T-helper 2 cell (primary cell): ENCODE data around the gene CERS5.
"Not testable (repeated sequence)": the region's sequence is repeated elsewhere in the genome, so short reads cannot be mapped to it uniquely, and the experiment has no call there.

ENCODE experiments used
- DNase-seq, 5 experiments: peaks; one replicate each; pipeline versions ENCODE4 v3.0.0 to v3.0.0-alpha.2; 2012 to 2022

CERS5 gene

DNA sequence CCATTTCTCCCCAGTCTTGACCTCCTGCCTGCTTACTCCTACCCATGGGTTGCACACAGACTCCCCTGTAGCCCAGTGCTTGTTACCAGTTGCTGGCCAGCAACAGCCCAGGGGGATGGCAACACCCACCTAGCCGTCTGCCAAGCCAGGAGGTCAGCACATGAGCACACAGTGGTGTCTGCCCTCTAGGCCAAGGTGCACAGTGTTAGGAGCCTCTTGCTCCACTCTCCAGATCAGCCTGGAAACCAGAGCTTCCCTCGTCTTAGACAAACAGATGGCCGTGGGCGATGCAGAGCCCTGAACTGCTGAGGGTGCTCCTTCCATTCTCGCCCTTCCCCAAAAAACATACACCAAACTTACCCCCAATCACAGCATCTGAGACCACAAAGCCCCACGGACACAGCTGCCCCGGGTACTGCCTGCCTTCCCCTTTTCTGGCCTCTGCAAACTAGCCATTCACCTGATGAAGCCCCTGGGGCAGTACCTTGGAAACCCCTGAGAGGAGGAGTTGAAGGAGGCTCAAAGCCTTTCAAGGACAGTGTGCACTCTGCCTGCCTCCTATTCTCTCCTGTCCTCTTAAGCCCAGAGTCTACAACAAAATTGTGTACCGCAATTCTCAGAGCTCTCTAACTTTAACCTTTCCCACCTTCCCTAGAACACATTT, 64.4 kb downstream of the CERS5 start:
- no peak for DNase-seq

DNA sequence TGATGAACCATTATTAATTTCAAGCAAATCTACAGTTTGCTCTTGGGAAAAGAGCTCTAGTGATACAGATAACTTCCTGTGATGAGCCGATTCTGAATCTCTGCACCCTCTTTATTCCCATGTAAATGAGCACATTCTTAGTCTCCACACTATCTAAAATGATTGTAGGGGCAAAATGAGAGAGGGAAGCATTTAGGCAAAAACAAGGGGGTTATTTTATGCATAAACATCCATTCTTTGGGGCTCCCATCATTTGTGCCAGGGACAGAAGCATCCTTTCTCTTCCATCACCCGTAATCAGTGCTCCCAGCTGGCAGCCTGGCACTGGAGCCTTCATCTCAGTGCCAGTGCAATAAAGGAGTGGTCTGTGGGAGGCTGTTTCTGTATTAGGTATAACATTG, 65.0 kb downstream of the CERS5 start:
- no peak for DNase-seq

DNA sequence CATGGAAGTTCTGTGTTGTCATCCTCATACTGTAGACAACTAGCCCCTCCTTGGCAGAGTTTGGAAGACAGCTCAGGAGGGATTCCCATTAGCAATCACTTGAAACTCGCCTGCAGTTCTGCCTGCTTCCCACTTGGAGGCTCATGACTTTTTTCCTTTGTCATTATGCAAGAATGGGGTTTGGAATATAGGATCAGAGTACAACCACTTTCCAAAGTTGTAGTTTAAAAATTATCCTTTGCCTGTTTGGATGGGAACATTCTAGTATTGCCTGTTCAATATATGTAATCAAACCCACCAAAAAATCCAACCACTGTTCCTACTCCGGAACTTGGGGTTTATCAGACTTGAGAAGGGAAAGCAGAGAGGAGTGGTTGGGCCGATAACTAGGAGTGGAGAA, 65.5 kb downstream of the CERS5 start:
- no peak for DNase-seq

DNA sequence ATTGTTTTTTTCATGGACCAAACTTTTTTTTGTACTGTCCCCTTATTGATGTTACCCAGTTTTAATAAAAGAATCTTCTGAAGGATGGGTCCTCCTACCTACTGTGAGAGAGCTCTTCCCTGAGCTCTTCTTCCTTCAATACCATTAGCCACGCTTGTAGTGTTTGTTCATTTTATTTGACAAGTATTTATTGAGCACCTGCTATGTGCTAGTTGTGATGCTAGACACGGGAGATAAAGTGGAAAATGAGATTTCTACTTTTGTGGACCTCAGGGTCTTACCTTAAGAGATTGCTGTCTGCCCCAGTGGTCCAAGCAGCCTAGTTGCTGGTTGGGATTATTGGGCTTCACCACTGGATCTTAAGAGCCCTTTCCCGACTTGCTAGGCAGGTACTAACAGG, 66.6 kb downstream of the CERS5 start:
- DNase-seq, result no peak

DNA sequence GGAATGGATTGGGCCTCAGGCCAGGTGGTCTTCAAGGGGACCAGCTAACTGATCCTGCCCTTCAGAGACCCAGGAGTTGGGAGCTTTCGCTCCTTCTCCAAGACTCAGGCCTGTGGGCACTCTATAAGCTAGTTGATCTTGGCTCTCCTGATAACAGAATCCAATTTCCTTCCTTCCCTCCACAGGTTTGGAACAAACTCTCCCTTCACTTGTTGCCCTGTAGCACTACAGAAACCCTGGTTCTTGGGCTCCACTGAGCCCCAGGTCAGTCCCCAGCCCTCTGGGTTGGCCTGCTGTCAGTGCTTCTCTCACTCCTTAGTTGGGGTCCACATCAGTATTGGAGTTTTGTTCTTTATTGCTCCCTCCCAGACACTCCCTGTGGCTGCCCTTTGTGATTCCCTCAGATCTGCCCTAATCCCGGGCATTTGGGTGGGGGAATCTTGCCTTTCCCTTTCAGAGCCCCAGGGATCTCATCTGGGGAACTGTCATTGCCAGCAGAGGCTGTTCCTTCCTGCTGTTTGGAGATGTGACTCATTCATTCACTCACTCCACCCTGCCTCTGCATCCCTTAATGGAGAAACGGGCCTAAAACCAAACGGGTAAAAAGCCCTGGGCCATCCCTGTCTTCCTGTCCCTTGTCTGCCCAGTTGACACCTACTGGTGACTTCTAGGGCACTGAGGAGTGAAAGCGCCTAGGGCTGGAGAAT, 67.7 kb downstream of the CERS5 start:
- DNase-seq, result no peak

DNA sequence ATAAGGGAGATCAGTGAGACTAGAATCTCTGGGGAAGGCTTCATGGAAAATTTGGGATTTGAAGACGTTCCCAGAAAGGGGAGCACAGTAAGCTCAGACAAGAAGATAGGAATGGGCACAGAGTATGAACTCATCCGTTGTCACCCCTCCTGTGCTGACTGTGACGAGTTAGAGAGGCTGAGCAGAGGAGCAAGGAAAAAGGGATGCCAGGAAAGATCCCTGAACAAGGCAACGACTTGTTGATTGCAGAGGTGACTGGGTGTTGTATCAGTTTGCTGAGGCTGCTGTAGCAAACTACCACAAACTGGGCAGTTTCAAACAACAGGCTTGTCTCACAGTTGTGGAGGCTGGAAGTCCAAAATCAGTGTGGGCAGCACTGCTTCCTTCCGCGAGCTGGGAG, 69.2 kb downstream of the CERS5 start:
- no peak for DNase-seq

DNA sequence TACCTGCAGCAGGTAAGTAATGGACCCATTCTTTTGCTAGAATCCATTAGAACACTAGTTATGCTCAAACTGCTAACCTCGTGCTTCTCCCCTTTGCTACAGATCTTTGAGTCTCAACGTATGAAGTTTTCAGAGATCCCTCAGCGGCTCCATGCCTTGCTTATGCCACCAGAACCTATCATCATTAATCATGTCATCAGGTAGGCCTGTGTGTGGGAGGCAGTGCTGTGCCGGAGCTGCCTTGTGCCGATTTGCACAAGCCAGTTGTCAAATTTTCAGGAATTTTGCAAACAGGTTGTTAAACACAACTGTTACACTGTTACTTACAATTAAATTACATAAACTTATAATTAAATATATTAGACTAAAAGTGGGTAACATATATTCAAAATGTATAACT, 76.8 kb downstream of the CERS5 start:
- no peak for DNase-seq

DNA sequence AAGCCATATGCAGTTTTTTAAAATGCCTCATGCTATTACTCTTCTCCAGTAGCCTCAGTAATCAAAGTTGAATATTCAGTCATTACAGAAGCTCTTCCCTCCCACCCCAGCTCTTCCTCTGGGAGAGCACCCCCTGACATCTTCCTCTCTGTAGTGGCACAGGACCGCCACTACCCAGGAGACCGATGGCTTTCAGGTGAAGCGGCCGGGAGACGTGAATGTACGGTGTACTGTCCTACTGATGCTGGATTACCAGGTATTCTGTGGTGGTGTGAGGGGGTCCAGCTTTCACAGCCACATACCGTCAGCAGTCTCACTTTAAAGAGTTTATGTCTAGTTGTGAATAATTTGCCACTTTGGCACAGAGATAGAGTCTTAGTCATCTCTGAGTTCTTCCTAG, 77.4 kb downstream of the CERS5 start:
- DNase-seq, result no peak

DNA sequence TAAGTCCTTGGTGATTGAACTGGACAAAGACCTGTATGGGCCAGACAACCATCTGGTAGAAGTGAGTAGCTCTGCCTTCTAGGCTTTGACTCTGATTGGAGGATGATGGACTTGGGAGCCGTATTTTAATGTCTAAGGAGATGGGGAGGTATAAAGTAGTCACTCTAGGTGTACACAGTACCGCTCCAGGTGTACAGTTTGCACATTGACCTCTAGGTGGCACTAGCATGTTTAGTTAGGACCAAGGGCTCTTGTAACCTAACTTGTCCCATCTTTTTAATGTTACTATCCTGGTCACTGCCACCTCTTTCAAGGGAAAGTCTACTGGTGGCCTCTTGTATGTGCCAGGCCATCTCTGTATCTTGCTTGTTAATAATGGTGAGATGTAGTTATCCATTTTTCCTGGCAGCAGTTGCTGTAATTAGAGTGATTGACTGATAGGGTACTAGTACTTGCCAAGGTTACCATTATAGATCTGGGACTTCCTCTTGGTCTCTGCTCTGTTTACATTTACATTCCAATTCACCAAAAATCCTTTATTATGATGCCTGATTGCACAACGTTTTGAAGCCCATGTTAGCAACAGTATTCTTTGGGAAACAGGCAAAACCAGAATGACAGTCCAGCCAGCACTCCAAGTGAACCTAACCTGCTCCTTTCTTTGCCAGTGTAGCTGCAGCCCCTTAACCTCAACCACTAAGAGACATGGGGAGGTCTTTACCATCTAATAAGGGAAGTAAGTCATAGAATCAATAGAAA, 78.4 kb downstream of the CERS5 start:
- peak in 3 of 5 experiments; percentile 28 to 69 (median 36) for DNase-seq

DNA sequence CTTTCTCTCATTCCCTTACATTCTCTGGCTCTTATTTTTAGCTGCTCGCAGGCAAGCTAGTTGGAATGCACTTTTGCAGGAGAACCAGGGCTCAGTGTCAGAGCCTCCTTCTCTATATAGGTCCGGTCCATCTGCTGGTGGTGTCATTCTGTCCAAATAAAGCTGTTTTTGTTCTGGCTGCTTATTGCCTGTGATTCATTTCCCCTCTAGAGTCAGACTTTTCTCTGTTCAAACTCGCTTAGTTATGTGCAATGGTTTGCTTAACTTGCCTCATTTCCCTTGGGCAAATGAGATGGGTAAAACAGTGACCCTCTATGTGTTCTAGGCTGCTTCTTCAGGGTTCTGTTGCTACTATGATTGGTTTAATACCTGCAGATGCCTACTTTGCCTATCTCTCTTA, 79.2 kb downstream of the CERS5 start:
- DNase-seq, result no peak

DNA sequence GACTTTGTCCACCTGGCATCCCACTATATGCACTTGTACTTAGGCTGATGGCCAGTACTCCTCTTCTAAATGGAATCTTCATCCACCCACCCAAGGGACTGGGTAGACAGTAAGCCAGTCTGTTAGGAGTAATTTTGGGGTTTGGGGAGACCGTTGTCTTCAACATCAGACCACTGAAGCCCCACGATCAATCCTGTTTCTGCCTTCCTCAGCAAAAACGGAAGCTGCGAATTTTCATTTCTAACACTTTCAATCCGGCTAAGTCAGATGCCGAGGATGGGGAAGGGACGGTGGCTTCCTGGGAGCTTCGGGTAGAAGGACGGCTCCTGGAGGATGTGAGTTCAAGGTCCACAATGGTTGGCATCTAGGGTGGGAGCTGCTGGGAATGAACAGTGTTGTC, 80.0 kb downstream of the CERS5 start:
- DNase-seq, result no peak

DNA sequence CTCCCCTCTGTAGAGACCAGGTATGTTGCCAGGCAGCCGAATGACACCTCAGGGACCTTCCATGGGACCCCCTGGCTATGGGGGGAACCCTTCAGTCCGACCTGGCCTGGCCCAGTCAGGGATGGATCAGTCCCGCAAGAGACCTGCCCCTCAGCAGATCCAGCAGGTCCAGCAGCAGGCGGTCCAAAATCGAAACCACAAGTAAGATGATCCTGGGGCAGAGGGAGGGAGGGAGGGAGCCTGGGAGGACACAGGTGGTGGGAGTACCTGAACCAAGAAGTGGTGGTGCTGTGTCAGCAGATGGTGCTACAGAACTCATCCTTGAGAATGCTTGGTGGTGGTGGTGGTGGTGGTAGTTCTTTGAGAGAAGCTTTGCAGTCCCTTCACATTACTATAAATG, 81.0 kb downstream of the CERS5 start:
- no peak for DNase-seq

DNA sequence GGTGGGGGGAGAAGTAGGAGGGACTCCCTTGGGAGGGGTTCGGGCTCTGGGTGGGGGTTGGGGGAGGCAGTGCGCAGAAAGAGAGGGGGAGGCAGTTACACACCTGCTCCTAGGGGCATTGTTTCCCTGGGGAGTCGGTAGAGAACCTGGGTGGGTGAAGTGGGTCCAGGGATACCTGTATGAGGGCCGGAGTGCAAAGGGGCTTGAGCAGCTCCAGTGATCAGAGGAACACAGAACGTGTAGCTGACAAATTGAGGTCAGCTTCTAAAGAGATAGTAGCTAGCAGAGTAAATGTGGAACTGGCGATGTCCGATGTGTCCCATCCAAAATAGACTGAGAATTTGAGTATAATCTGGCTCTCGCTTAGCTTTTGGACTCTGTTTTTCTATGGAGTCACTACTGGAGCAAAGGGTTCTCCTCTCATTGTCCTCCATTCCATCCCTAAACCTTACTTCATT, 81.5 kb downstream of the CERS5 start:
- DNase-seq, result no peak

DNA sequence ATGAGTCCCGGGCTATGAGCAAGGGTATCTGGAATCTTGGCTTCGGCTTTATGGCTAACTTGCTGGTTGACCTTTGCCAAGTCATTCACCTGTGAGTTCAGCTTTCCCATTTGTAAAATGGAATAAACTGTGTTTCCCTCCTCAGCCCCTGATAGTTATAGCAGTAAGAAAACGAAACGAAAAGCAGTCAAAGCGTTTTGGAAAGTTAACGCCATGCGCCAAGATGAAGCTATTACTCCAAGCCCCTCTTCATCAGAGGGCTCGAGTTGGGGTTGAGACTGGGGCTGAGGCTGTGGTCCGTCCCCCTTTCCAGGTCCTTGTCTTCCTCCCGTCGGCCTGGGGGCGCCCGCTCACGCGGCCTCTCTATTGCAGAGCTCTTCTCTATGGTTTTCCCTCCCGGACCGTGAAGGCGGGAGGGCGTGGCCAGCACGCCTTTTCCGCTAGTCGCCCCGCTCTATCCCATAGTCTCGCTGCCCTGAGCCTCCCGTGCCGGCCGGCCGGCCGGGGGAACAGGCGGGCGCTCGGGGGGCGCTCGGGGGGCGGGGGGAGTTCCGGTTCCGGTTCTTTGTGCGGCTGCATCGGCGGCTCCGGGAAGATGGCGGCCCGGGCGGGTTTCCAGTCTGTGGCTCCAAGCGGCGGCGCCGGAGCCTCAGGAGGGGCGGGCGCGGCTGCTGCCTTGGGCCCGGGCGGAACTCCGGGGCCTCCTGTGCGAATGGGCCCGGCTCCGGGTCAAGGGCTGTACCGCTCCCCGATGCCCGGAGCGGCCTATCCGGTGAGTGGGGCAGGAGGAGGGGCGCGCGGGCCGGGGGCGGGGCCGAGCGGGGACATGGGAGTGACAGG, 82.2 kb downstream of the CERS5 start, which contains the start of gene SMARCD1:
TSS of gene SMARCD1 (plus strand) at position 568 of the 840 bp plus-strand sequence. CDS start at position 596, 28 bp downstream.
- DNase-seq, result peak; percentile 66 to 90 (median 76)

DNA sequence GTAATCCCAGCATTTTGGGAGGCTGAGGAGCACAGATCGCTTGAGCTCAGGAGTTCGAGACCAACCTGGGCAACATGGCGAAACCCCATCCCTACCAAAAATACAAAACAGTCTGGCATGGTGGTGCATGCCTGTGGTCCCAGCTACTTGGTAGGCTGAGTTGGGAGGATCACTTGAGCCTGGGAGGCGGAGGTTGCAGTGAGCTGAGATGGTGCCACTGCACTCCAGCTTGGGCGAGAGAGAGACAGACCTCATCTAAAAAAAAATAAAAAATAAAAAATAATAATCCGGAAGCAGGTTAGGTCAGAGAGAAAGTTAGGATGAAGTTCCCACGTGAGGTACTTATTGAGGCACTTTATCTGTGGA, 82.8 kb downstream of the CERS5 start:
- DNase-seq, result not testable (repeated sequence)

DNA sequence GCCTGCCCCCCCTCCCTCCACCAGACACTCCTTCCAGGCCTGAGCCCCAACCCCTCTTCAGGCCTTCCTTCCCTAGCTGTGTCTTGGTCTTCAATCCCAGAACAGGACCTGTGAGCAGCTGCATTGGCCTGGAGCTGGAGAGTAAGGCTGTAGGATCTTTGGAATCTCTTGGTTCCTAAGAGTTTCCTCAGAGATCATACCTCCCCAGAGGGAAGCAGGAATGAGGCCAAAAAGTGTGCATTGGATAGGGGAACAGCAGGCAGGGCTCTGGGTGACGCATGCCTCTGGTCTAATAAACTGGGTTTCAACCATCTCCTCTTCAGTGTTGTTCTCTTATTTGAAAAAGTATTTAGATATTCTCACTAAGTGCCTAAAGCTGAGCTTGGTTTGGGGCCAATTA, 83.9 kb downstream of the CERS5 start:
- DNase-seq, result no peak

DNA sequence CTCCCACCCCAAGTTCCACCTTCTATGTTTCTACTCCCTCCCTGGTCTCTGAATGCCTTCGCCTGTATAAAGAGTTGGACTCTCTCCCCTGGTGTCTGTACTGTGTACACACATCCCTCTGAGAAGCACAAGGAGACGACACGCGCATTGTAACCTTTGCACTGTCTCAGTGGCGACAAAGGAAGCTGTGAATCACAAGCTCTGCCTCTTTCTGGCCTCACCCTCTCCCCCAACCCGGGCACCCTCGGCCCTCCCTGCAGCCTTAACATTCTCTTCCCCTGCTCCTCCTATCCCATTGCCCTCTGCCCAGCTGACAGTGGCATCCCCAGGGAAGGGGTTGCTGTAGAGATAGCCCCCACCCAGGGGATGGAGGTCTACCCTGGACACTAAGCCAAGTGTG, 84.5 kb downstream of the CERS5 start:
- DNase-seq, result no peak

DNA sequence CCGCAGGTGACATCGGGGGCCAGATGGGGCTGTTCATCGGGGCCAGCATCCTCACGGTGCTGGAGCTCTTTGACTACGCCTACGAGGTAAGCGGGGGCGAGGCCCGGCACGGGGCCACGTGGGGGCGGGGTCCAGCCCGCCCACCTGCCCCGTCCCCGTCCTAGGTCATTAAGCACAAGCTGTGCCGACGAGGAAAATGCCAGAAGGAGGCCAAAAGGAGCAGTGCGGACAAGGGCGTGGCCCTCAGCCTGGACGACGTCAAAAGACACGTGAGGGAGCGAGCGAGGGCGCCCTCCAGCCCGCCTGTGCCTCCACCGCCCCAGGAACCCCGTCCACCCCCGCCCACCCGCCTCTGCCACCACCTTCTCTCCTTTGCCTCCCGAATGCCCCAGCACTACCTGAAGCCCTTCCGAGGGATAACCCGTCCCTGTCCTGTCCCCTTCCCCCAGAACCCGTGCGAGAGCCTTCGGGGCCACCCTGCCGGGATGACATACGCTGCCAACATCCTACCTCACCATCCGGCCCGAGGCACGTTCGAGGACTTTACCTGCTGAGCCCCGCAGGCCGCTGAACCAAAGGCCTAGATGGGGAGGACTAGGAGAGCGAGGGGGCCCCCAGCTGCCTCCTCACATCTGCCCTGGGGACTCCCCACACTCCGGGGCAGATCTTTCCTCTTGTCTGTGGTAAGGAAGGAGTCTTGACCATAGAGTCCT, 85.9 kb downstream of the CERS5 start:
- DNase-seq, result no peak

DNA sequence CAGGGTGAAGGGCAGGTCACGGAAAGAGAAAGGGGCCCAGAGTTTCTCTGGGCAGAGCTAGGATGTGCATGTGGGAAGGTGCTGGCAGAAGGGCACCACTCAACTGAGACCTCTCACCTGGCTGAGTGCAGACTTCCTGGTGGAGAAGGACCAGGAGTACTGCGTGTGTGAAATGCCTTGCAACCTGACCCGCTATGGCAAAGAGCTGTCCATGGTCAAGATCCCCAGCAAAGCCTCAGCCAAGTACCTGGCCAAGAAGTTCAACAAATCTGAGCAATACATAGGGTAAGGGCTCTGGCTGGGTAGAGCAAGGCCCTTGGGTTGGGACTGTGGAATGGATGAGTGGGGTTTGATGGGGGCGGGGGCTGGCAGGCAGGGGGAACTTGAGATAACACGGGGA, 87.4 kb downstream of the CERS5 start:
- no peak for DNase-seq
